HepG2 (cell line): ENCODE measurements around the gene MYRIP. TPM values are rescaled to one million over a fixed set of nuclear protein-coding genes. Genes with fewer than 3 reads are reported as not detected.

Source experiments
- ATAC-seq: fragments of 200-7000 bp; cut with Tn5 transposase; 3 replicates; pipeline ENCODE4 v1.9.1; 2020; ENCODE audit warnings: mild to moderate bottlenecking, moderate library complexity
- BruUV-seq: library from RNA; stranded (reverse); fragments of 400-500 nt; replicated peaks from 2 replicates; lab custom pipeline; 2021; lab: Mats Ljungman, UMichigan
- CTCF ChIA-PET: fragments of 300-600 bp; formaldehyde crosslinking; extraction: SDS; loops from one replicate; lab custom pipeline; 2021; ENCODE audit warnings: low total read pairs, inconsistent platforms, low intra/inter-chr PET ratio; lab: Yijun Ruan, JAX
- POLR2A ChIA-PET: fragments of 350-600 bp; sonication (Branson Sonifier 250); formaldehyde crosslinking; loops from one replicate; lab custom pipeline; 2020; ENCODE audit warnings: antibody characterized with exemption, inconsistent platforms; lab: Yijun Ruan, JAX
- DNase-seq: peaks from one replicate; pipeline ENCODE4 v3.0.0-alpha.2; 2015; ENCODE audit warnings: low spot score
- FAIRE-seq: peaks from 3 replicates; lab custom pipeline; 2011; peaks lifted over from hg19 to GRCh38; lab: Jason Lieb, UNC
- H2AFZ ChIP-seq: one replicate; pipeline ENCODE4 v1.6.1; 2011; ENCODE audit warnings: low read length, inconsistent platforms
- H3K27ac ChIP-seq: fragments of 300-600 bp; 3 replicates; pipeline ENCODE4 v1.8.0; 2011; ENCODE audit warnings: mixed run types, mild to moderate bottlenecking, mixed read lengths, low read length, inconsistent platforms; ENCODE audit not compliant: insufficient read depth; ENCODE audit errors: extremely low read length
- H3K27me3 ChIP-seq, 2 experiments: fragments of 200-600 bp in 1 of 2; 2 replicates in 1 of 2; 3 replicates in 1 of 2; pipeline versions ENCODE4 v1.6.0 to v1.8.0; 2011; ENCODE audit warnings: low read length in 2 of 2, mild to moderate bottlenecking in 2 of 2, moderate library complexity in 2 of 2, inconsistent platforms in 1 of 2; ENCODE audit not compliant: insufficient read depth in 2 of 2, control insufficient read depth in 1 of 2
- H3K36me3 ChIP-seq, 2 experiments: fragments of 200-600 bp in 1 of 2; replicated peaks in 1 of 2; 2 replicates in 1 of 2; 3 replicates in 1 of 2; pipeline versions ENCODE4 v1.5.1 to v1.8.0; 2011; ENCODE audit warnings: low read length in 2 of 2, inconsistent platforms in 1 of 2; ENCODE audit not compliant: insufficient read depth in 2 of 2, control insufficient read depth in 1 of 2
- H3K4me1 ChIP-seq: 2 replicates; pipeline ENCODE4 v1.5.1; 2012; ENCODE audit warnings: low read length, inconsistent platforms; ENCODE audit not compliant: insufficient read depth
- H3K4me2 ChIP-seq: 2 replicates; pipeline ENCODE4 v1.6.0; 2011; ENCODE audit warnings: low read depth, low read length, inconsistent platforms
- H3K4me3 ChIP-seq, 3 experiments: fragments of 200-600 bp in 1 of 3; sonication (generic), shearing (Covaris generic) in 1 of 3; replicated peaks in 1 of 3; 2 replicates each; pipeline ENCODE4 v1.5.1; 2011 to 2016; ENCODE audit warnings: low read length in 3 of 3, inconsistent platforms in 2 of 3, low read depth in 2 of 3, mild to moderate bottlenecking in 2 of 3, control low read depth in 1 of 3, mixed read lengths in 1 of 3; ENCODE audit not compliant: insufficient read depth in 1 of 3
- H3K79me2 ChIP-seq: one replicate; pipeline ENCODE4 v1.6.1; 2011; ENCODE audit warnings: low read length, inconsistent platforms; ENCODE audit not compliant: insufficient read depth
- H3K9ac ChIP-seq: 2 replicates; pipeline ENCODE4 v1.6.0; 2011; ENCODE audit warnings: mild to moderate bottlenecking, low read depth, low read length, inconsistent platforms; ENCODE audit not compliant: insufficient read depth
- H3K9me3 ChIP-seq: 2 replicates; pipeline ENCODE4 v1.5.1; 2012; ENCODE audit warnings: mild to moderate bottlenecking, low read length
- H4K20me1 ChIP-seq: 2 replicates; pipeline ENCODE4 v1.6.0; 2011; ENCODE audit warnings: inconsistent platforms, mild to moderate bottlenecking, low read length, moderate library complexity; ENCODE audit not compliant: insufficient read depth
- DR1 ChIP-seq: sonication (generic); formaldehyde crosslinking; IDR thresholded peaks from 2 replicates; pipeline ENCODE4 v1.8.0; 2021; ENCODE audit warnings: mild to moderate bottlenecking, missing genetic modification reagents, inconsistent platforms
- HNRNPH1 ChIP-seq: fragments of 200-400 bp; formaldehyde crosslinking; optimal IDR thresholded peaks from 2 replicates; pipeline ENCODE3; 2017; ENCODE audit warnings: mild to moderate bottlenecking, low read depth, low read length
- PAWR ChIP-seq: sonication (generic); formaldehyde crosslinking; IDR thresholded peaks from 2 replicates; pipeline ENCODE4 v1.4.0; 2020; ENCODE audit warnings: missing genetic modification reagents, mild to moderate bottlenecking, borderline replicate concordance
- POLR2AphosphoS5 ChIP-seq: IDR thresholded peaks from 2 replicates; pipeline ENCODE4 v1.6.1; 2012; ENCODE audit warnings: low read depth, low read length
- TBP ChIP-seq: sonication (generic); formaldehyde crosslinking; IDR thresholded peaks from 2 replicates; pipeline ENCODE4 v1.5.0; 2020; ENCODE audit warnings: missing genetic modification reagents
- YY1 ChIP-seq: IDR thresholded peaks from 2 replicates; pipeline ENCODE4 v1.6.1; 2011; ENCODE audit warnings: low read length, low read depth, moderate library complexity, mild to moderate bottlenecking; ENCODE audit not compliant: insufficient read depth, insufficient replicate concordance
- ZNF510 ChIP-seq: sonication (generic); formaldehyde crosslinking; IDR thresholded peaks from 2 replicates; pipeline ENCODE4 v1.4.0; 2020; ENCODE audit warnings: low read depth, mild to moderate bottlenecking, missing genetic modification reagents
- ZNF749 ChIP-seq: sonication (generic); formaldehyde crosslinking; IDR thresholded peaks from 2 replicates; pipeline ENCODE4 v1.8.0; 2022; ENCODE audit warnings: mild to moderate bottlenecking, missing genetic modification reagents, moderate library complexity, borderline replicate concordance
- WGBS: methylation state at CpG from one replicate; pipeline ENCODE4 v1.1.6; 2017; ENCODE audit warnings: low lambda C conversion rate; 5-methylcytosine and 5-hydroxymethylcytosine counted together
- in situ Hi-C: cut with HindIII; loops from 2 replicates; pipeline ENCODE4 v1.10.0; 2017; ENCODE audit warnings: low pct_unique_long_range_greater_than_20kb; ENCODE audit not compliant: extremely low pct_ligation_motif_present
- intact Hi-C: fragments of 100-400 bp; cut with micrococcal nuclease; formaldehyde crosslinking; loops from one replicate; pipeline ENCODE4 v1.10.0; 2022; ENCODE audit not compliant: unreplicated experiment
- polyA plus RNA-seq, 8 experiments: library from polyadenylated mRNA; depleted of rRNA in 3 of 8; stranded (reverse) in 7 of 8; unstranded in 1 of 8; fragments of >200 nt; fragmentation: Illumina TruSeq in 4 of 8; extraction: Trizol in 4 of 8; gene quantifications; 2 replicates each; pipeline versions ENCODE4 v1.2.1 to v1.2.3, GENCODE V29; 2011 to 2016; ENCODE audit warnings: low read depth in 4 of 8, missing spikeins in 1 of 8, mixed read lengths in 1 of 8; ENCODE audit not compliant: insufficient read depth in 1 of 8
- total RNA-seq, 5 experiments: library from RNA; depleted of rRNA; stranded (reverse); fragments of >200 nt; fragmentation: Illumina TruSeq; extraction: Trizol; gene quantifications; 2 replicates each; pipeline ENCODE4 v1.2.3, GENCODE V29; 2016; ENCODE audit warnings: low read depth in 1 of 5
- TF ChIP-seq, protein P1 (sequence below): sonication (generic); formaldehyde crosslinking; IDR thresholded peaks from 2 replicates; pipeline ENCODE4 v1.4.0; 2020; ENCODE audit warnings: missing genetic modification reagents

The MYRIP gene
- total and polyA plus RNA-seq, 2 of the 13 experiments (the other 11 are each of a cell fraction or from before 2014, with no cell fraction given) = 0.64 to 0.84 TPM

DNA sequence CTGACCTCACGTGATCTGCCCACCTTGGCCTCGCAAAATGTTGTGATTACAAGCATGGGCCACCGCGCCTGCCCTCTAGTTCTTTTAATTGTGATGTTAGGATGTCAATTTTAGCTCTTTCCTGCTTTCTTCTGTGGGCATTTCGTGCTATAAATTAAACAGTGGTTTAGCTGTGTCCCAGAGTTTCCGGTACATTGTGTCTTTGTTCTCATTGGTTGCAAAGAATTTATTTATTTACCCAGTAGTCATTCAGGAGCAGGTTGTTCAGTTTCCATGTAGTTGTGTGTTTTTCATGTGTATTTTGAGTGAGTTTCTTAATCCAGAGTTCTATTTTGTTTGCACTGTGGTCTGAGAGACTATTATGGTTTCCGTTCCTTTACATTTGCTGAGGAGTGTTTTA lies 30.1 kb downstream of the MYRIP start:
- no peaks in the 10 kb centered on the region for H4K20me1 ChIP-seq
- no TSS peak for BruUV-seq
- no peaks in the 10 kb centered on the region for H3K27me3 ChIP-seq
- no peak for TF ChIP-seq ZNF510 (CRISPR knock-in tag)
- TF ChIP-seq, protein P1, sequence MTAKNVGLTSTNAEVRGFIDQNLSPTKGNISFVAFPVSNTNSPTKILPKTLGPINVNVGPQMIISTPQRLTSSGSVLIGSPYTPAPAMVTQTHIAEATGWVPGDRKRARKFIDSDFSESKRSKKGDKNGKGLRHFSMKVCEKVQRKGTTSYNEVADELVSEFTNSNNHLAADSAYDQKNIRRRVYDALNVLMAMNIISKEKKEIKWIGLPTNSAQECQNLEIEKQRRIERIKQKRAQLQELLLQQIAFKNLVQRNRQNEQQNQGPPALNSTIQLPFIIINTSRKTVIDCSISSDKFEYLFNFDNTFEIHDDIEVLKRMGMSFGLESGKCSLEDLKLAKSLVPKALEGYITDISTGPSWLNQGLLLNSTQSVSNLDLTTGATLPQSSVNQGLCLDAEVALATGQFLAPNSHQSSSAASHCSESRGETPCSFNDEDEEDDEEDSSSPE (CRISPR knock-in tag) = no peak
- no peak for TF ChIP-seq ZNF749 (CRISPR knock-in tag)
- no peak for TF ChIP-seq POLR2AphosphoS5
- no peak for TF ChIP-seq TBP (CRISPR knock-in tag)
- TF ChIP-seq YY1 = no peak
- TF ChIP-seq HNRNPH1 = no peak
- TF ChIP-seq DR1 (CRISPR knock-in tag) = no peak
- in situ Hi-C loops (no loop called here), intact Hi-C loops (no loop called here)
- no peak overlapping the region for H3K4me2 ChIP-seq
- no peaks in the 10 kb centered on the region for H3K4me1 ChIP-seq
- no peak for ATAC-seq
- H3K4me3 ChIP-seq = no peak overlapping the region
- H3K27ac ChIP-seq = no peak overlapping the region
- WGBS = 64% methylated on average over 7 of the region's 7 CpGs
- DNase-seq = no peak
- H3K9ac ChIP-seq = no peak overlapping the region
- H3K79me2 ChIP-seq = no peaks in the 10 kb centered on the region
- H2AFZ ChIP-seq = no peak overlapping the region
- no peaks in the 10 kb centered on the region for H3K36me3 ChIP-seq
- H3K9me3 ChIP-seq = no peaks in the 10 kb centered on the region
- ChIA-PET POLR2A (no interaction called here), CTCF (no interaction called here)
- no peak for FAIRE-seq

DNA sequence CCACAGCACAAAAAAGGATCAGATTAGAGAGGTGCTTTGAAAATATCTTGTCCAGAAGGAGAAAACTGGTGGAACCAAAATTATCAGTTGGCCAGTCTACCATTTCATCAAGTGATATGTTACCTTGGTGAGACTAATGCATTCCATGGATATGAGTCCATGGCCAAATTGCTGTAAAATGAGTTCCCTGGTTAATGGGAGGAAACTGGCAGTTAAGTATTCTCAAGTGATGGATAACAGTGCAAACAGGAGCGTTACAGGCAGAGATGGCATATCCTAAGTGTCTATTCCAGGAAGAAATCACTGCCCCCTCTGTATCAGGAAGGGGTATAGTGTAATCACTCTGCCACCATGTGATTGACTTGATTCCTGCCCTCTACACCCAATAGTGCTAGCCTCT lies 34.0 kb downstream of the MYRIP start:
- ChIA-PET CTCF (no interaction called here), POLR2A (no interaction called here)
- no peaks in the 10 kb centered on the region for H3K4me1 ChIP-seq
- no peak overlapping the region for H3K9ac ChIP-seq
- no peaks in the 10 kb centered on the region for H4K20me1 ChIP-seq
- no peak overlapping the region for H2AFZ ChIP-seq
- ATAC-seq (no peak), DNase-seq (no peak), FAIRE-seq (no peak)
- TF ChIP-seq PAWR (CRISPR knock-in tag) = no peak
- H3K4me3 ChIP-seq = no peak overlapping the region
- no CpG with 5 or more reads among the region's 1 CpG for WGBS
- H3K36me3 ChIP-seq = no peaks in the 10 kb centered on the region
- no peaks in the 10 kb centered on the region for H3K9me3 ChIP-seq
- no peak overlapping the region for H3K27ac ChIP-seq
- no peaks in the 10 kb centered on the region for H3K79me2 ChIP-seq
- intact Hi-C loops = no loop called here
- in situ Hi-C loops = no loop called here
- H3K27me3 ChIP-seq = no peaks in the 10 kb centered on the region
- no TSS peak for BruUV-seq
- no peak overlapping the region for H3K4me2 ChIP-seq
